H9 (cell line): ENCODE measurements around the gene IL3RA. TPM values are rescaled to one million over a fixed set of nuclear protein-coding genes. Genes with fewer than 3 reads are reported as not detected.

Experiments
- DNase-seq: peaks from one replicate; pipeline ENCODE4 v3.0.0-alpha.2; 2017
- H2AFZ ChIP-seq: one replicate; pipeline ENCODE4 v1.6.1; 2013; ENCODE audit warnings: mild to moderate bottlenecking, low read length, control low read depth, moderate library complexity
- H2AK5ac ChIP-seq: 2 replicates; pipeline ENCODE4 v1.6.1; 2013; ENCODE audit warnings: low read length, control low read depth, mixed read lengths; ENCODE audit not compliant: insufficient read length
- H2BK120ac ChIP-seq: one replicate; pipeline ENCODE4 v1.6.1; 2013; ENCODE audit warnings: low read depth, mild to moderate bottlenecking, low read length, control low read depth, inconsistent platforms; ENCODE audit not compliant: poor library complexity, severe bottlenecking
- H2BK12ac ChIP-seq: 2 replicates; pipeline ENCODE4 v1.6.1; 2013; ENCODE audit warnings: low read length, control low read depth, mixed read lengths, low read depth; ENCODE audit not compliant: insufficient read length
- H2BK15ac ChIP-seq: 2 replicates; pipeline ENCODE4 v1.6.1; 2013; ENCODE audit warnings: low read depth, low read length, control low read depth
- H2BK20ac ChIP-seq: one replicate; pipeline ENCODE4 v1.6.1; 2013; ENCODE audit warnings: low read depth, mild to moderate bottlenecking, low read length, control low read depth, inconsistent platforms; ENCODE audit not compliant: poor library complexity, severe bottlenecking
- H2BK5ac ChIP-seq: 2 replicates; pipeline ENCODE4 v1.6.1; 2013; ENCODE audit warnings: low read length, control low read depth, mixed read lengths; ENCODE audit not compliant: insufficient read length
- H3K14ac ChIP-seq: 2 replicates; pipeline ENCODE4 v1.6.1; 2013; ENCODE audit warnings: low read length, control low read depth; ENCODE audit not compliant: insufficient read depth
- H3K18ac ChIP-seq: 2 replicates; pipeline ENCODE4 v1.6.1; 2013; ENCODE audit warnings: low read depth, mild to moderate bottlenecking, mixed read lengths, low read length, control low read depth; ENCODE audit not compliant: insufficient read length
- H3K23ac ChIP-seq: 2 replicates; pipeline ENCODE4 v1.6.1; 2013; ENCODE audit warnings: low read length, control low read depth, mixed read lengths, low read depth; ENCODE audit not compliant: insufficient read length
- H3K23me2 ChIP-seq: 2 replicates; pipeline ENCODE4 v1.6.1; 2013; ENCODE audit warnings: low read depth, mild to moderate bottlenecking, mixed read lengths, low read length, control low read depth; ENCODE audit not compliant: insufficient read length, poor library complexity, severe bottlenecking
- H3K27ac ChIP-seq: 2 replicates; pipeline ENCODE4 v1.5.1; 2013; ENCODE audit warnings: low read length, control low read depth, mixed read lengths, low read depth; ENCODE audit not compliant: insufficient read length
- H3K27me3 ChIP-seq: 2 replicates; pipeline ENCODE4 v1.6.1; 2013; ENCODE audit warnings: low read length, control low read depth, inconsistent platforms; ENCODE audit not compliant: insufficient read depth
- H3K4ac ChIP-seq: 2 replicates; pipeline ENCODE4 v1.6.1; 2013; ENCODE audit warnings: low read depth, mild to moderate bottlenecking, control low read depth, inconsistent platforms, low read length, moderate library complexity
- H3K4me1 ChIP-seq: 2 replicates; pipeline ENCODE4 v1.6.1; 2013; ENCODE audit warnings: low read length, control low read depth, inconsistent platforms; ENCODE audit not compliant: insufficient read depth
- H3K4me2 ChIP-seq: 2 replicates; pipeline ENCODE4 v1.6.1; 2013; ENCODE audit warnings: low read length, control low read depth, mixed read lengths; ENCODE audit not compliant: insufficient read length, insufficient read depth
- H3K56ac ChIP-seq: 2 replicates; pipeline ENCODE4 v1.6.1; 2013; ENCODE audit warnings: low read depth, mild to moderate bottlenecking, mixed read lengths, low read length, control low read depth; ENCODE audit not compliant: insufficient read length
- H3K79me1 ChIP-seq: 2 replicates; pipeline ENCODE4 v1.6.1; 2013; ENCODE audit warnings: low read depth, mild to moderate bottlenecking, moderate library complexity, low read length, control low read depth, inconsistent platforms; ENCODE audit not compliant: insufficient read depth, poor library complexity, severe bottlenecking
- H3K79me2 ChIP-seq: 2 replicates; pipeline ENCODE4 v1.6.1; 2013; ENCODE audit warnings: low read length, control low read depth, inconsistent platforms; ENCODE audit not compliant: insufficient read depth
- H3K9ac ChIP-seq: 2 replicates; pipeline ENCODE4 v1.6.1; 2013; ENCODE audit warnings: low read length, control low read depth, mixed read lengths; ENCODE audit not compliant: insufficient read length; ENCODE audit errors: extremely low read depth
- H3K9me3 ChIP-seq: one replicate; pipeline ENCODE4 v1.6.1; 2013; ENCODE audit warnings: low read depth, low read length, inconsistent platforms; ENCODE audit not compliant: control insufficient read depth
- H3T11ph ChIP-seq: one replicate; pipeline ENCODE4 v1.6.1; 2013; ENCODE audit warnings: mild to moderate bottlenecking, low read length, control low read depth, inconsistent platforms
- H4K20me1 ChIP-seq: one replicate; pipeline ENCODE4 v1.6.1; 2013; ENCODE audit not compliant: control insufficient read depth, insufficient read length, insufficient read depth
- H4K5ac ChIP-seq: 2 replicates; pipeline ENCODE4 v1.6.1; 2013; ENCODE audit warnings: low read depth, mild to moderate bottlenecking, mixed read lengths, low read length, control low read depth; ENCODE audit not compliant: insufficient read length
- H4K8ac ChIP-seq: replicated peaks from 2 replicates; pipeline ENCODE4 v1.6.1; 2013; ENCODE audit warnings: low read length, control low read depth, mixed read lengths, low read depth; ENCODE audit not compliant: insufficient read length
- H4K91ac ChIP-seq: 2 replicates; pipeline ENCODE4 v1.6.1; 2013; ENCODE audit warnings: low read depth, mild to moderate bottlenecking, moderate library complexity, mixed read lengths, low read length, control low read depth; ENCODE audit not compliant: insufficient read length
- H3K27ac Mint-ChIP-seq, 3 experiments: 2 replicates in 2 of 3; 3 replicates in 1 of 3; pipeline ENCODE4 v1.8.0; 2020 to 2021; ENCODE audit warnings: mixed read lengths in 3 of 3, mild to moderate bottlenecking in 1 of 3, moderate library complexity in 1 of 3
- H3K27me3 Mint-ChIP-seq: 2 replicates; pipeline ENCODE4 v1.8.0; 2021; ENCODE audit warnings: low read depth, mild to moderate bottlenecking, moderate library complexity, mixed read lengths
- H3K36me3 Mint-ChIP-seq, 3 experiments: 2 replicates in 2 of 3; 3 replicates in 1 of 3; pipeline ENCODE4 v1.8.0; 2020 to 2021; ENCODE audit warnings: low read depth in 3 of 3, mixed read lengths in 3 of 3; ENCODE audit not compliant: insufficient read depth in 1 of 3
- H3K4me1 Mint-ChIP-seq, 2 experiments: 2 replicates each; pipeline ENCODE4 v1.8.0; 2020; ENCODE audit warnings: mixed read lengths in 2 of 2
- H3K4me3 Mint-ChIP-seq, 2 experiments: 2 replicates in 1 of 2; 3 replicates in 1 of 2; pipeline ENCODE4 v1.8.0; 2020 to 2021; ENCODE audit warnings: mild to moderate bottlenecking in 2 of 2, mixed read lengths in 2 of 2, moderate library complexity in 1 of 2
- H3K9me3 Mint-ChIP-seq, 2 experiments: 2 replicates in 1 of 2; 3 replicates in 1 of 2; pipeline ENCODE4 v1.8.0; 2020; ENCODE audit warnings: mild to moderate bottlenecking in 2 of 2, mixed read lengths in 2 of 2, moderate library complexity in 1 of 2
- CTCF ChIP-seq: fragments of 200-600 bp; sonication (generic); conservative IDR thresholded peaks from 3 replicates; pipeline ENCODE4 v1.8.0; 2021; ENCODE audit warnings: antibody characterized with exemption, mild to moderate bottlenecking
- WGBS: extraction: QIAGEN DNeasy Blood & Tissue Kit; methylation state at CpG from one replicate; pipeline ENCODE4 v1.1.7; 2013; ENCODE audit warnings: missing lambda C conversion rate, low lambda C conversion rate, mixed read lengths; ENCODE audit not compliant: insufficient read length; ENCODE audit errors: extremely low coverage; 5-methylcytosine and 5-hydroxymethylcytosine counted together
- total RNA-seq: library from RNA; stranded (reverse); gene quantifications from 2 replicates; pipeline ENCODE4 v1.2.1, GENCODE V29; 2021

IL3RA gene
- total RNA-seq, 1 experiment from 2014 or later = 0.24 TPM

- H3K23ac ChIP-seq = no peak overlapping the region
- H3K9ac ChIP-seq = no peak overlapping the region
- TF ChIP-seq CTCF = no peak
- H3K79me2 ChIP-seq = no peaks in the 10 kb centered on the region
- H3K27me3 ChIP-seq = no peaks in the 10 kb centered on the region
- H3T11ph ChIP-seq = no peak overlapping the region
- no peak overlapping the region for H3K14ac ChIP-seq
- peaks cover 13 to 33% (median 25%) of the 10 kb centered on the region in 3 experiments; a peak in 6 of 7 replicates for H3K36me3 Mint-ChIP-seq
- H3K4me2 ChIP-seq = no peak overlapping the region
- H3K4me1 Mint-ChIP-seq = peaks cover 10 to 24% of the 10 kb centered on the region in 2 experiments
- H3K23me2 ChIP-seq = no peaks in the 10 kb centered on the region
- H2BK15ac ChIP-seq = no peak overlapping the region
- H2AFZ ChIP-seq = no peak overlapping the region
- no peak overlapping the region for H4K5ac ChIP-seq
- no CpG with 5 or more reads among the region's 10 CpGs for WGBS
- no peak overlapping the region for H3K4ac ChIP-seq
- no peak overlapping the region for H4K8ac ChIP-seq
- H2AK5ac ChIP-seq = no peak overlapping the region
- peaks cover 2% of the 10 kb centered on the region; the same call in 1 of the 2 replicates for H3K27me3 Mint-ChIP-seq
- H3K18ac ChIP-seq = no peak overlapping the region
- H3K9me3 Mint-ChIP-seq = peaks cover 2 to 4% of the 10 kb centered on the region in 2 experiments; a peak in 2 of 5 replicates
- no peak overlapping the region for H2BK5ac ChIP-seq
- no peak overlapping the region for H2BK20ac ChIP-seq
- H3K27ac ChIP-seq = no peak overlapping the region
- H3K4me3 Mint-ChIP-seq = no peak overlapping the region
- H2BK120ac ChIP-seq = no peak overlapping the region
- no peaks in the 10 kb centered on the region; the same call in 1 of the 2 replicates for H3K4me1 ChIP-seq
- no peaks in the 10 kb centered on the region for H4K20me1 ChIP-seq
- H3K27ac Mint-ChIP-seq = no peak overlapping the region
- no peaks in the 10 kb centered on the region for H3K9me3 ChIP-seq
- no peak overlapping the region for H4K91ac ChIP-seq
- H2BK12ac ChIP-seq = no peak overlapping the region
- no peak for DNase-seq
- no peaks in the 10 kb centered on the region for H3K79me1 ChIP-seq
- no peak overlapping the region for H3K56ac ChIP-seq
These were observed 21.4 kb downstream of the IL3RA start for GRCh38 chrX:1357993-1358392.
